Peyer's patch (tissue), 4 donors: ENCODE results near the gene INSL3. TPM values are rescaled to one million over a fixed set of nuclear protein-coding genes. Genes with fewer than 3 reads are reported as not detected.
"Not testable (repeated sequence)": the region's sequence is repeated elsewhere in the genome, so short reads cannot be mapped to it uniquely, and the experiment has no call there.

Experiments
- DNase-seq, 3 donors: peaks; one replicate each; pipeline ENCODE4 v3.0.0-alpha.2; 2017 to 2019
- H3K27ac ChIP-seq, 4 donors: fragments of 200-600 bp; sonication (generic); one replicate each; pipeline ENCODE4 v1.5.1; 2016 to 2019
- H3K27me3 ChIP-seq, 2 donors: fragments of 200-600 bp; sonication (generic); one replicate each; pipeline ENCODE4 v1.5.1; 2019
- H3K36me3 ChIP-seq, 3 donors: fragments of 200-600 bp; sonication (generic); one replicate each; pipeline ENCODE4 v1.5.1; 2016 to 2019
- H3K4me1 ChIP-seq, 4 donors: fragments of 200-600 bp; sonication (generic); one replicate each; pipeline ENCODE4 v1.5.1; 2016 to 2019
- H3K4me3 ChIP-seq, 4 donors: fragments of 200-600 bp; sonication (generic); 1 replicate in 3 of 4; 2 replicates in 1 of 4; pipeline ENCODE4 v1.5.1; 2016 to 2019; ENCODE audit warnings: mild to moderate bottlenecking in 1 of 4
- H3K9me3 ChIP-seq, 4 donors: fragments of 200-600 bp; sonication (generic); one replicate each; pipeline ENCODE4 v1.5.1; 2016 to 2019; ENCODE audit warnings: mild to moderate bottlenecking in 1 of 4
- CTCF ChIP-seq, 6 experiments: fragments of 450-650 bp in 4 of 6; fragments of 200-600 bp in 2 of 6; sonication (generic) in 1 of 6; IDR thresholded peaks; one replicate each; pipeline ENCODE4 v1.5.1; 2017 to 2019; ENCODE audit warnings: antibody characterized with exemption in 6 of 6, mild to moderate bottlenecking in 3 of 6, moderate library complexity in 1 of 6
- POLR2A ChIP-seq, 2 donors: fragments of 450-650 bp; IDR thresholded peaks; one replicate each; pipeline ENCODE4 v1.5.1; 2017; ENCODE audit warnings: antibody characterized with exemption in 2 of 2, mild to moderate bottlenecking in 2 of 2, moderate library complexity in 2 of 2
- total RNA-seq, 4 donors: library from RNA; depleted of rRNA; stranded (reverse); fragments of >200 nt; gene quantifications; one replicate each; pipeline ENCODE4 v1.1.0, GENCODE V29; 2016

The INSL3 gene
- total RNA-seq, 4 donors from 2014 or later, result not detected

GRCh38 chr19:17788632-17789031 lies 32.7 kb downstream of the INSL3 start:
- Histone ChIP-seq H3K4me1 (peaks cover 0 to 23% (median 2%) of the 10 kb centered on the region in 4 donors), H3K9me3 (no peaks in the 10 kb centered on the region), H3K27me3 (no peaks in the 10 kb centered on the region), H3K27ac (no peak overlapping the region), H3K36me3 (no peaks in the 10 kb centered on the region), H3K4me3 (no peak overlapping the region)
- no peak for DNase-seq
- no peak for TF ChIP-seq POLR2A (IDR thresholded peaks at IDR 0.05)
- no peak for TF ChIP-seq CTCF (IDR thresholded peaks at IDR 0.05)

- no peak for DNase-seq
- Histone ChIP-seq H3K4me3 (no peak overlapping the region), H3K27ac (no peak overlapping the region), H3K27me3 (no peaks in the 10 kb centered on the region), H3K36me3 (no peaks in the 10 kb centered on the region), H3K4me1 (peaks cover 0 to 23% (median 2%) of the 10 kb centered on the region in 4 donors), H3K9me3 (no peaks in the 10 kb centered on the region)
- TF ChIP-seq CTCF (IDR thresholded peaks at IDR 0.05) (no peak), POLR2A (IDR thresholded peaks at IDR 0.05) (no peak)
Measured at GRCh38 chr19:17787274-17787913, 33.9 kb downstream of the INSL3 start.

GRCh38 chr19:17784201-17785008 lies 36.9 kb downstream of the INSL3 start:
- Histone ChIP-seq H3K36me3 (no peaks in the 10 kb centered on the region), H3K9me3 (no peaks in the 10 kb centered on the region), H3K27me3 (no peaks in the 10 kb centered on the region), H3K27ac (no peak overlapping the region), H3K4me3 (no peak overlapping the region), H3K4me1 (peaks cover 0 to 7% (median 0%) of the 10 kb centered on the region in 4 donors)
- peak; percentile 72 to 89 (median 74) for DNase-seq
- TF ChIP-seq CTCF (IDR thresholded peaks at IDR 0.05) (peak; percentile 79 to 86 (median 81)), POLR2A (IDR thresholded peaks at IDR 0.05) (no peak)

GRCh38 chr19:17783721-17784120 lies 37.6 kb downstream of the INSL3 start:
- not testable (repeated sequence) for H3K36me3 ChIP-seq, DNase-seq, H3K4me3 ChIP-seq, H3K27me3 ChIP-seq, H3K9me3 ChIP-seq, H3K27ac ChIP-seq
- peaks cover 0 to 13% (median 0%) of the 10 kb centered on the region in 4 donors for H3K4me1 ChIP-seq

GRCh38 chr19:17780781-17781180 lies 40.5 kb downstream of the INSL3 start:
- TF ChIP-seq POLR2A (IDR thresholded peaks at IDR 0.05) (no peak), CTCF (IDR thresholded peaks at IDR 0.05) (no peak)

More at GRCh38 chr19:17780781-17781180, 40.5 kb downstream of the INSL3 start:
- no peaks in the 10 kb centered on the region for H3K9me3 ChIP-seq
- H3K4me1 ChIP-seq, result peaks cover 0 to 17% (median 2%) of the 10 kb centered on the region in 4 donors
- no peak overlapping the region for H3K4me3 ChIP-seq
- DNase-seq, result no peak
- no peak overlapping the region for H3K27ac ChIP-seq
- H3K27me3 ChIP-seq, result no peaks in the 10 kb centered on the region
- H3K36me3 ChIP-seq, result no peaks in the 10 kb centered on the region
